ENCODE measurements around the gene IFT74. TPM values are rescaled to one million over a fixed set of nuclear protein-coding genes. Genes with fewer than 3 reads are reported as not detected.

IFT74 gene
- total and polyA plus RNA-seq, 9 of the 15 experiments (the other 6 are each of a cell fraction or from before 2014, with no cell fraction given), result 6.1 to 13.2 (median 9.3) TPM

DNA sequence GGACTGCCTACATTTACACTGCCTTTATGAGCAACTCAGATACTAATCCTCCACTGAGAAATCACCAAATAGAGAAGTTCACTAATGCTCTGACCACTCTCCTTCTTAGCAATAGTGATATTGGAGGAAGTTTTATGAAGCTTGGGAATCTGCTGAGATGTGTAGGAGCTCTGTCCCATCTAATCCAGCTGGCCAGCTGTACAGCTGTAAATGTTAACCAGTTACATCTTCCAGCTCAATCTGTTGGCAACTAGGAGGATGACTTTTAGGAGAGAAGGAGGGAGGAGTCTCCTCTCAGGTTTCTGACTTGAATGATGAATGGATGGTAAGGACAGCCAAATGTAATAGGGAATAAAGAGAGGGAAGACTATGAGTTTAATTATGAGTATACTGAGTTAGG is 85.5 kb downstream of the IFT74 start:
- no peaks in the 10 kb centered on the region for H3K9me3 ChIP-seq (replicated peaks; ENCODE audit: control insufficient read depth, insufficient read depth, low read depth, low read length)
- no peaks in the 10 kb centered on the region for H4K20me1 ChIP-seq (replicated peaks; ENCODE audit: control insufficient read depth, insufficient read depth, low read length)
- no peak overlapping the region for H2AFZ ChIP-seq (ENCODE audit: low read depth, low read length)
- no peak overlapping the region for H3K4me2 ChIP-seq (ENCODE audit: insufficient read depth, low read length)
- BruUV-seq (replicated peaks), result no TSS peak
- no peak overlapping the region for H3K9ac ChIP-seq (ENCODE audit: insufficient read depth in 1 of 2, low read depth in 2 of 2, low read length in 2 of 2)
- H3K36me3 ChIP-seq (ENCODE audit: control insufficient read depth, insufficient read depth, low read length), result no peaks in the 10 kb centered on the region
- no peaks in the 10 kb centered on the region for H3K9me1 ChIP-seq (ENCODE audit: control insufficient read depth, insufficient read depth, low read length)
- CTCF ChIA-PET (ENCODE audit: low intra/inter-chr PET ratio), result no interaction called here
- no peak overlapping the region for H3K27ac ChIP-seq (ENCODE audit: extremely low read depth, low read depth, low read length)
- H3K4me1 ChIP-seq (replicated peaks in 1 of 2; ENCODE audit: control insufficient read depth in 2 of 2, insufficient read depth in 2 of 2, low read length in 2 of 2), result no peaks in the 10 kb centered on the region
- in situ Hi-C loops (cut with MboI), result no loop called here
- DNase-seq (ENCODE audit: extremely low read depth in 1 of 4, low spot score in 3 of 4) (no peak), FAIRE-seq (no peak), ATAC-seq (no peak)
- TF ChIP-seq ZNF121 (CRISPR knock-in tag; conservative IDR thresholded peaks at IDR 0.05) (no peak), TEAD4 (IDR thresholded peaks at IDR 0.05; ENCODE audit: low read length) (no peak), TEAD4 (CRISPR knock-in tag; IDR thresholded peaks at IDR 0.05; ENCODE audit: borderline replicate concordance) (no peak), ZBTB17 (CRISPR knock-in tag; IDR thresholded peaks at IDR 0.05) (no peak), ZNF146 (CRISPR knock-in tag; IDR thresholded peaks at IDR 0.05; ENCODE audit: unreplicated experiment) (no peak), SAFB2 (IDR thresholded peaks at IDR 0.05; ENCODE audit: borderline replicate concordance, low read depth, low read length, severe bottlenecking) (no peak), NR4A1 (CRISPR knock-in tag; IDR thresholded peaks at IDR 0.05) (no peak), NR4A1 (tag; IDR thresholded peaks at IDR 0.05) (no peak), ZNF778 (CRISPR knock-in tag; IDR thresholded peaks at IDR 0.05) (no peak), SPI1 (IDR thresholded peaks at IDR 0.05; ENCODE audit: borderline replicate concordance, low read depth, low read length) (no peak), ZZZ3 (IDR thresholded peaks at IDR 0.05) (no peak), XRCC5 (IDR thresholded peaks at IDR 0.05; ENCODE audit: low read depth, low read length) (no peak), NR1H2 (CRISPR knock-in tag; IDR thresholded peaks at IDR 0.05) (no peak), ZNF507 (tag; conservative IDR thresholded peaks at IDR 0.05) (no peak), EP400 (IDR thresholded peaks at IDR 0.05) (no peak)
- TF ChIP-seq, protein P1, sequence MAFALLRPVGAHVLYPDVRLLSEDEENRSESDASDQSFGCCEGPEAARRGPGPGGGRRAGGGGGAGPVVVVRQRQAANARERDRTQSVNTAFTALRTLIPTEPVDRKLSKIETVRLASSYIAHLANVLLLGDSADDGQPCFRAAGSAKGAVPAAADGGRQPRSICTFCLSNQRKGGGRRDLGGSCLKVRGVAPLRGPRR (CRISPR knock-in tag; IDR thresholded peaks at IDR 0.05), result no peak
- H3K4me3 ChIP-seq, result no peak overlapping the region
- H3K27me3 ChIP-seq (ENCODE audit: control insufficient read depth in 2 of 2, insufficient read depth in 2 of 2, low read length in 2 of 2), result no peaks in the 10 kb centered on the region
- POLR2A ChIA-PET, result no interaction called here
- no peaks in the 10 kb centered on the region for H3K79me2 ChIP-seq (ENCODE audit: control insufficient read depth, insufficient read depth, low read length)
- intact Hi-C loops (cut with micrococcal nuclease), result no loop called here
